WERI-Rb-1 (cell line): ENCODE results near the gene NOD1.

Source experiments
- DNase-seq: peaks from one replicate; pipeline ENCODE4 v3.0.0-alpha.2; 2020
- H3K27ac ChIP-seq: fragments of 250-450 bp; sonication (Bioruptor Pico); 2 replicates; pipeline ENCODE4 v1.5.1; 2020; ENCODE audit warnings: mild to moderate bottlenecking, moderate library complexity
- H3K27me3 ChIP-seq: fragments of 250-450 bp; sonication (Bioruptor Pico); 2 replicates; pipeline ENCODE4 v1.5.1; 2021; ENCODE audit warnings: mild to moderate bottlenecking, low read depth, moderate library complexity; ENCODE audit not compliant: insufficient read depth, severe bottlenecking
- H3K36me3 ChIP-seq: fragments of 250-450 bp; sonication (Bioruptor Pico); 2 replicates; pipeline ENCODE4 v1.5.1; 2020; ENCODE audit warnings: mild to moderate bottlenecking, moderate library complexity
- H3K4me3 ChIP-seq: 2 replicates; pipeline ENCODE4 v1.5.1; 2011; ENCODE audit warnings: low read depth, mild to moderate bottlenecking, control low read depth, low read length
- H3K9me3 ChIP-seq: fragments of 250-450 bp; sonication (Bioruptor Pico); 2 replicates; pipeline ENCODE4 v1.5.1; 2021; ENCODE audit warnings: mild to moderate bottlenecking, moderate library complexity; ENCODE audit not compliant: severe bottlenecking
- TF ChIP-seq, protein P1 (sequence below): IDR thresholded peaks from 2 replicates; pipeline ENCODE4 v1.5.1; 2011; ENCODE audit warnings: low read depth, mild to moderate bottlenecking, control low read depth, inconsistent platforms, low read length

NOD1 gene

DNA sequence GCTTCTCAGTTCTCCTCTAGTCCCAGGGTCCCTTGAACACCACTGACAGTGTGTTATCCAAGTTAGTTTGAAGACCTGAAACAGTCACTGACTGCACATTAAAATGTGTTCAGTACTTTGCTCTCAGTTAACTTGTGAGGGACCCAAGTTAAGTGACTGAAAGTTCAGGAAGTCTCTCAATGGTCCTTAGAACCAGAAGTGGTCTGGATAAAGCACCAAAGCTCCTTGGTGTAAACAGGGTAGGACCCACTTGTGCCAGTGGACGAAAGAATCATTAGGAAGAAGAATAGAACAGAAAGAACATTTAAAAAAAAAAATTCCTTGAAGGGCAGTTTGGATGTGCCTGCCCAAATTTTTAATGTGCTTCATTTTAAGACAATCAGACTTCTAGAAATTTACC, 45.1 kb downstream of the NOD1 start:
- Histone ChIP-seq H3K27ac (no peak overlapping the region), H3K27me3 (no peaks in the 10 kb centered on the region), H3K9me3 (no peaks in the 10 kb centered on the region), H3K36me3 (no peaks in the 10 kb centered on the region; the same call in 1 of the 2 replicates), H3K4me3 (no peak overlapping the region)
- TF ChIP-seq, protein P1, sequence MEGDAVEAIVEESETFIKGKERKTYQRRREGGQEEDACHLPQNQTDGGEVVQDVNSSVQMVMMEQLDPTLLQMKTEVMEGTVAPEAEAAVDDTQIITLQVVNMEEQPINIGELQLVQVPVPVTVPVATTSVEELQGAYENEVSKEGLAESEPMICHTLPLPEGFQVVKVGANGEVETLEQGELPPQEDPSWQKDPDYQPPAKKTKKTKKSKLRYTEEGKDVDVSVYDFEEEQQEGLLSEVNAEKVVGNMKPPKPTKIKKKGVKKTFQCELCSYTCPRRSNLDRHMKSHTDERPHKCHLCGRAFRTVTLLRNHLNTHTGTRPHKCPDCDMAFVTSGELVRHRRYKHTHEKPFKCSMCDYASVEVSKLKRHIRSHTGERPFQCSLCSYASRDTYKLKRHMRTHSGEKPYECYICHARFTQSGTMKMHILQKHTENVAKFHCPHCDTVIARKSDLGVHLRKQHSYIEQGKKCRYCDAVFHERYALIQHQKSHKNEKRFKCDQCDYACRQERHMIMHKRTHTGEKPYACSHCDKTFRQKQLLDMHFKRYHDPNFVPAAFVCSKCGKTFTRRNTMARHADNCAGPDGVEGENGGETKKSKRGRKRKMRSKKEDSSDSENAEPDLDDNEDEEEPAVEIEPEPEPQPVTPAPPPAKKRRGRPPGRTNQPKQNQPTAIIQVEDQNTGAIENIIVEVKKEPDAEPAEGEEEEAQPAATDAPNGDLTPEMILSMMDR: no peak
- DNase-seq: no peak

DNA sequence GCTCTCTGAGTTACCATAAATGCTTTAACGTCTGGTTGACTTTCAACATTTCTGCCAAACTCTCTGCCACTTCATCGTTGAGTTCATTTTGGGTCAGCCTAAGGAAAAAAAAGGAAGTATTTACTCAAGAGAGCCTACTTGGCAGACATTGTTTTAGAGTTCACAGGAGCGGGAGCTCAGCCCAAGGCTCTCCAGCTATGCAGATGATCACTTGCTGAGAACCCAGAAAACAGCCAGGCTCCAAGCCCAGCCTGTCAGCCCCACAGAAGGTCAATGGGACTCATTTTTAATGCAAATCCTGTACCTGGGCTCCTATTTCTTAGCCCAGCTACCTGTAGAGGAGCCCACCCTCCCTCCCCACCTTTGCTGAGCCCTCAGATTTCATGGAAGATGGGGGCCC, 45.5 kb downstream of the NOD1 start:
- DNase-seq: no peak
- Histone ChIP-seq H3K9me3 (no peaks in the 10 kb centered on the region), H3K4me3 (no peak overlapping the region), H3K27ac (no peak overlapping the region), H3K27me3 (no peaks in the 10 kb centered on the region), H3K36me3 (no peaks in the 10 kb centered on the region; the same call in 1 of the 2 replicates)
- TF ChIP-seq, protein P1: no peak

DNA sequence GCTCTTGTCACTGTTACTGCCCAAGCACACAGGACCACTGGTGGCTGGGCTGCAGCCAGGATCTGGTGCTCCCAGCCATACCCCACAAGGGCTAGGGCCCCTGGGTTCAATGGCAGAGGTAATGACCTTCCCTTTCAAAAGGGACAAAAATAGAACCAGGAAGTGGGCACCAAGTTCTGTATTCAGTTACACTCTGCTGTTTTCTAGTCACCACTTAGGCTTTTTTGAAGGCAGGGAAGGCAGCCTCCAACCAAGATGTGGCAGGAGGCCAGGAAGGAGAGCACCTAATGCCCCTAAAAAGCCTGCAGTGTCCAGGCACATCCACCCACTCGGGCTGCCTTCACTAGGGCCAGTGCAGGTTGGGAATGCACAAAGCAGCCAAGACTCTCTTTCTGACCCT, 47.8 kb downstream of the NOD1 start:
- DNase-seq: no peak
- H3K4me3 ChIP-seq: no peak overlapping the region
- no peaks in the 10 kb centered on the region for H3K9me3 ChIP-seq
- no peaks in the 10 kb centered on the region for H3K27me3 ChIP-seq
- TF ChIP-seq, protein P1: no peak
- H3K36me3 ChIP-seq: no peaks in the 10 kb centered on the region
- H3K27ac ChIP-seq: no peak overlapping the region

DNA sequence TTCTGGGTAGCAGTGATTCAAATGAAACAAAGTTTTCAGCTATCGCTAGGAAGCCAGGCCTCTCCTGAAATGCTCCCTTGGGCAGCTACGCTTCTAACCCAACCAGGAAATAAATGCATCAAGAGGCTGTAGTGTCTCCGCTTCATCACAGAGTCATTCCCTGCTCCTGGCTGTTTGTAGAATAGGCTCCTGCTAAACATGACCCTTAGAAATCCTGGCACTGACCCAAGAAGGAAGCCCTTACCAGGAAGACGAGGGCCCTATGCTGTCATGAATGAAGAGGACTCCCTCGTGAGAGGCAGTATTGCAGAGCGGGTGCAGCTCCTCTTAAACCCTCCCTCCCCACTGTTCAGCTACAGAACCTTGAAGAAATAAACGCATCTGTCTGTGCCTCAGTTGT, 48.3 kb downstream of the NOD1 start:
- H3K4me3 ChIP-seq: no peak overlapping the region
- no peaks in the 10 kb centered on the region for H3K9me3 ChIP-seq
- TF ChIP-seq, protein P1: no peak
- DNase-seq: no peak
- H3K27ac ChIP-seq: no peak overlapping the region
- no peaks in the 10 kb centered on the region for H3K27me3 ChIP-seq
- no peaks in the 10 kb centered on the region for H3K36me3 ChIP-seq

DNA sequence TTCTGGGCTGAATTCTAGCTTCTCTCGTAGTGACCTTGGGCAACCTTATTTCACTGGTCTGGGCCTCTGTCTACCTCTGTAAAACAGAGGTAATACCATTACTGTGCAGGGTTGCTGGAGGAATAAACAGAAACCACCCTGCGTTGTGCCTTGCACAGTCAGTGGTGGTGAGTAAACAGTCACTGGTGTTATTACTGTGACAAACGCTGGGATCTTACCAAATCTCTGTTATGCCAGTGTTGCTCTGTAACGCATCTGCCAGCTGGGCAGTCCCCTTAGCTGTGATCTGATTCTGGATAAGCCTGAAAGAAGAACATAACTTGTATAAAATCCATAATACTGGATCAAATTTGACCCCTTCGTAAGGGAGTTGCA, 49.4 kb downstream of the NOD1 start:
- no peaks in the 10 kb centered on the region for H3K9me3 ChIP-seq
- no peaks in the 10 kb centered on the region for H3K27me3 ChIP-seq
- TF ChIP-seq, protein P1: no peak
- H3K27ac ChIP-seq: no peak overlapping the region
- no peak for DNase-seq
- H3K4me3 ChIP-seq: no peak overlapping the region
- H3K36me3 ChIP-seq: no peaks in the 10 kb centered on the region
